Skeletal muscle satellite cell (primary cell): ENCODE measurements around the gene PDGFRB.

ENCODE experiments used
- H3K27me3 ChIP-seq: 2 replicates; pipeline ENCODE4 v1.7.0; 2013; ENCODE audit warnings: low read length; ENCODE audit not compliant: control insufficient read depth, insufficient read depth
- H3K36me3 ChIP-seq: 2 replicates; pipeline ENCODE4 v1.7.0; 2013; ENCODE audit warnings: mild to moderate bottlenecking, control low read depth, low read length; ENCODE audit not compliant: insufficient read depth
- H3K4me1 ChIP-seq: 2 replicates; pipeline ENCODE4 v1.7.0; 2013; ENCODE audit warnings: low read length; ENCODE audit not compliant: control insufficient read depth, insufficient read depth
- H3K4me2 ChIP-seq: 2 replicates; pipeline ENCODE4 v1.7.0; 2013; ENCODE audit warnings: mild to moderate bottlenecking, low read length
- H3K4me3 ChIP-seq: 2 replicates; pipeline ENCODE4 v1.7.0; 2013; ENCODE audit warnings: low read length
- H3K9ac ChIP-seq: 2 replicates; pipeline ENCODE4 v1.7.0; 2013; ENCODE audit warnings: mild to moderate bottlenecking, low read depth, low read length, moderate library complexity
- H3K9me3 ChIP-seq: replicated peaks from 2 replicates; pipeline ENCODE4 v1.7.0; 2013; ENCODE audit warnings: mild to moderate bottlenecking, control low read depth, low read length

PDGFRB gene

DNA sequence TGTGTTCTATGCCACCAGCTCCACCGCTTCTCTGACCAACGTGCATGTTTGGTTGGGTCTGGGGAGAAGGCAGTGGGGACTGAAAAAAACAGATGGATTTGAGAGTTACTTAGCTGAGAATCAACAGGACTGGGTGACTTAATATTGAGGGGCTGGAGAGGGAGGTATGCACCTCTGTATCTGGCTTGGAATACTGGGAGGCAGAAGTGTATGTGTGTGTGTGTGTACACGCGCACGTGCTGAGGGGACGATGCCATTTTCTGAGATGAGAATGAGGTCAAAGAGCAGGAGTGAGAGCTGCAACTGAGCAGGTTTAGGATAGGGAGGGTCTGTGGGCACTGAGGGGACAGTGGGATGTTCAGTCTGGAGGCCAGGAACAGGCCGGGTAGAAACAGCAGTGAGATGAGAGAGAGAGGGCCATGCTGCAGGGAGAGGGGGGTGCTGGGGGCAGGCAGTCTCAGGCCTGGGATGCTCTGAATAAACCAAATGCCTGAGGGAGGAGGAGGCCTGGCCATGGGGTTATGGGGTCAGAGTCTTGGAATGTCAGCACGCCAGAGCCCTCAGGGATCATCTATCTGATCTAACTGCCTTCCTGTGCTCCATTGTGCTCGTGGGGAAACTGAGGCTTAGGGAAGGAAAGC, 14.0 kb downstream of the PDGFRB start:
- H3K36me3 ChIP-seq, result no peaks in the 10 kb centered on the region
- no peaks in the 10 kb centered on the region for H3K9me3 ChIP-seq
- no peak overlapping the region for H3K4me3 ChIP-seq
- no peaks in the 10 kb centered on the region for H3K27me3 ChIP-seq
- H3K9ac ChIP-seq, result peak overlapping the region; percentile 63
- peak overlapping the region; percentile 24 for H3K4me2 ChIP-seq
- H3K4me1 ChIP-seq, result peaks cover 81% of the 10 kb centered on the region

DNA sequence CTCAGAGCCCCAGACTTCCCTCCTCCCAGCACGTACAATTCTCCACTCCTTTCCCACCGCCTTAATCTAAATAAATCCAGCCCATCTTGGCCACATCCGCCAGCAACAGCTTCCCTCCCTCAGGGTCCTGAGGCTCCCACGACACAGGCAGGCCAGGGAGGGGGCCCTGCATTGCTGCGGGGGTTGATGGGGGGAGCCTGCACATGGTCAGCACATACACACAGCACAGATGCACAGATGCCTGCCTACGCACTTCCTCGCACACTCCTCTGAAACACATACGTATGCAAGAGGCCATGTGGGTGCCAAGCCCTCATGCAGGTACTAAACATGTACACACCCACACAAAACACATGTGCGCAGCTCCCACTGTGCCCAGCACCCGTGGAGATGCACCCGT, 14.8 kb downstream of the PDGFRB start:
- Histone ChIP-seq H3K4me3 (no peak overlapping the region), H3K4me2 (no peak overlapping the region), H3K27me3 (no peaks in the 10 kb centered on the region), H3K4me1 (peaks cover 81% of the 10 kb centered on the region), H3K9me3 (no peaks in the 10 kb centered on the region), H3K9ac (no peak overlapping the region), H3K36me3 (no peaks in the 10 kb centered on the region)

DNA sequence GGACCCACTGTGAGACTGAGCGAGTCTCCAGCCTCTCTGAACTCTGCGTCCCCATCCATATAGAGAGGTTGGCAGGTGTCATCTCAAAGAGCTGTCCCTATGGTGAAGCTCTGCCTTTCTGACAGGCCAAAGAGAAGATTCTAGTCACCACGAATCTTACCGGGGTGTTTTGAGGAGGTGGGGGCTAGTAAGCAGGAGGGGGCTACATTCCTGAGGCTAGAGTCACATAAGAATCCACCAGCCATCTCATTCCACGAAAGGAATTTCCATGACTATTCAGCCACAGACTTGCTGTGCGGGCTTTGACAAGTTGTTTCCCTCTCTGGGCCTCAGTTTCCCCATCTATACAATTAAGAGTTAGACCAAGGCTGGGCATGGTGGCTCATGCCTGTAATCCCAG, 16.3 kb downstream of the PDGFRB start:
- Histone ChIP-seq H3K27me3 (no peaks in the 10 kb centered on the region), H3K36me3 (peaks cover 3% of the 10 kb centered on the region), H3K9ac (peak overlapping the region; percentile 63), H3K4me3 (peak overlapping the region; percentile 13), H3K9me3 (no peaks in the 10 kb centered on the region), H3K4me1 (peaks cover 73% of the 10 kb centered on the region), H3K4me2 (peak overlapping the region; percentile 72)

DNA sequence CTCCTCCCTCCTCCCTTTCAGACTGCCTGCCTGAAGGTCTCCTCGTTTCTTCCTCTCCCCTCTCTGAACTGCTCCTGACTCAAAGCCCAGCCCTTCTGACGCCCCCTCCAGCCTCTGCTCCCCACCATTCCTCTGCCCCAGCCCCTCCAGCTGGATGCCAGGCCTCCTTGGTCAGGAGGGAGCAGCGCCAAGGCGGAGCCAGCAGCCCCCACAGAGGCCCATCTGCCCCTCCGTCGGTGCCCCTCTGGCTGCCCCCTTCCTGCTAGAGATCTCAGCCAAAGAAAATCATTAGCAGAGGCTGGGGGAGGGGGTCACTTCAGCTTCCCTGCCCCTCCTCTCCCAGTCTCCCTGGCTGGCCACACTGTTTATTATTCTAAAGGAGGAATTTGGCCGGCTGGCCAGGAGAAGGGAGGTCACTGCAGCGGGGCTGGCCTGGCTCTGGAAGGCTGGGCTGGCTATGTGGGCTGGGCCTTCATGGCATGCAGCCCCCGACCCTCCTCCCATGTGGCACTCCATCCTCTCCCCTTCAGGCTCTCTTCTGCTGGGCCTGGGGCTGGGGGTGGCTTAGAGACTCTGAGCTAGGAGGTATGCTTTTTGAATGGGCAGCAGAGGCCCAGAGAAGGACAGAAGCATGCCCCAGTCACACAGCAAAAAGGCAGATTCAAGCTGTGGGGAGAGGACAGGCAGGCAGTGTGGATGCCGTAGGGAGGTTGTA, 16.9 kb downstream of the PDGFRB start:
- peak overlapping the region; percentile 72 for H3K4me2 ChIP-seq
- H3K4me3 ChIP-seq, result peak overlapping the region; percentile 23
- H3K9ac ChIP-seq, result peak overlapping the region; percentile 63
- H3K36me3 ChIP-seq, result peaks cover 6% of the 10 kb centered on the region
- peaks cover 67% of the 10 kb centered on the region for H3K4me1 ChIP-seq
- H3K9me3 ChIP-seq, result no peaks in the 10 kb centered on the region
- H3K27me3 ChIP-seq, result no peaks in the 10 kb centered on the region

DNA sequence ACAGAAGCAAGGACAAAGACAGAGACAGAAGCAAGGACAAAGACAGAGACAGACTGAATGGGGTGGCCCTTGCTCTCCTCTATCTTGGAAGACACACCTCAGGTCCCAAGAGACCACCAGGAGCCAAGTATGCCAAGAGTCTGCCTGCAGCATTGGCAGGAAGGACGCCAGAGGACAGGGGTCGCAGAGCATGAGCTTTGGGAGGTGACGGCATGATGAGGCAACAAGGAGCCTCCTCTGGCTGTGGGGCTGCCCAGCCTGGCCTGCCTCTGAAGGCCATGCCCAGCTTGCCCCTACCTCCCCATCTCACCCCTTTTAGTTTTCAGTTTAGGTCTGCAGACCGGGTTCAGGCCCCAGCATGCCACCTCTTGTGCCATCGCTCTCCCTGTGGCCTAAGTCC, 17.6 kb downstream of the PDGFRB start:
- no peak overlapping the region for H3K4me3 ChIP-seq
- H3K9me3 ChIP-seq, result no peaks in the 10 kb centered on the region
- H3K4me2 ChIP-seq, result peak overlapping the region; percentile 72
- peaks cover 6% of the 10 kb centered on the region for H3K36me3 ChIP-seq
- H3K9ac ChIP-seq, result peak overlapping the region; percentile 63
- no peaks in the 10 kb centered on the region for H3K27me3 ChIP-seq
- H3K4me1 ChIP-seq, result peaks cover 60% of the 10 kb centered on the region

DNA sequence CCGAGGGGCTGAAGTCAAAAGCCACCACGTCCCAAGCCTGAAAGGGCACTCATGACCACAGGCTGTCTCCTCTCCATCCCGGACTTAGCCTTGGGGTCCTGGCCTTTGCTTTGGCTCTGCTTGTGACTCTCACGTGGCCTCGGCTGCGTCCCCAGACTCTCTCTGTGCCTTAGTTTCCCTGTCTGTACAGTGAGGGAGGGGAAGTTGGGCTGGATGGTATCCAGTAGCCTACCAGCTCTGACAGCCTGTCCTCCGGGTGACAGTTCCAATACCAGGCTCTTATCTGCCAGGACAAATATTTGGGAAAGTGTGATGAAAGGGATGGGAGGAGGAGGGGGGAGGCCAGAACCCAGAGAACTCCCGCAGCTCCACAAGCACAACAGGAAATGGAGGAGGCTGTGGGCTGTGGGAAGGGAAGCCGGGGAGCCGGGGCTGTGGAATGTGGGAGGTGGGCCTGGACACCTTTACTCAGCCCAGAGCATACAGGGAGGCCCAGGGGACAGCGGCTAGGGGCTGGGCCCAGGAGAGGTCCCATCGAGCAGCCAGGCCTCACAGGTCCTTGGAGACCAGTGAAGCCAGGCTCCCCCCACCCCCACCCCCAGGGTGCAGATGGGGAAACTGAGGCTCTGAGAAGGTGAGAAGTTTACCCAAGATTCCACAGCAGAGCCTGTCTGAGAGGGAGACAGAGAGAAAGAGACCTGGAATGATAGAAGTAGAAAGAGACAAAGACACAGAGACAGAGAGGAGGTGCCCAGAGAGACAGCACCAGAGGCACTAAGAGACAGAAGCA, 18.3 kb downstream of the PDGFRB start:
- Histone ChIP-seq H3K4me3 (no peak overlapping the region), H3K9ac (peak overlapping the region; percentile 63), H3K4me1 (peaks cover 54% of the 10 kb centered on the region), H3K9me3 (no peaks in the 10 kb centered on the region), H3K27me3 (no peaks in the 10 kb centered on the region), H3K36me3 (peaks cover 6% of the 10 kb centered on the region), H3K4me2 (peak overlapping the region; percentile 72)

DNA sequence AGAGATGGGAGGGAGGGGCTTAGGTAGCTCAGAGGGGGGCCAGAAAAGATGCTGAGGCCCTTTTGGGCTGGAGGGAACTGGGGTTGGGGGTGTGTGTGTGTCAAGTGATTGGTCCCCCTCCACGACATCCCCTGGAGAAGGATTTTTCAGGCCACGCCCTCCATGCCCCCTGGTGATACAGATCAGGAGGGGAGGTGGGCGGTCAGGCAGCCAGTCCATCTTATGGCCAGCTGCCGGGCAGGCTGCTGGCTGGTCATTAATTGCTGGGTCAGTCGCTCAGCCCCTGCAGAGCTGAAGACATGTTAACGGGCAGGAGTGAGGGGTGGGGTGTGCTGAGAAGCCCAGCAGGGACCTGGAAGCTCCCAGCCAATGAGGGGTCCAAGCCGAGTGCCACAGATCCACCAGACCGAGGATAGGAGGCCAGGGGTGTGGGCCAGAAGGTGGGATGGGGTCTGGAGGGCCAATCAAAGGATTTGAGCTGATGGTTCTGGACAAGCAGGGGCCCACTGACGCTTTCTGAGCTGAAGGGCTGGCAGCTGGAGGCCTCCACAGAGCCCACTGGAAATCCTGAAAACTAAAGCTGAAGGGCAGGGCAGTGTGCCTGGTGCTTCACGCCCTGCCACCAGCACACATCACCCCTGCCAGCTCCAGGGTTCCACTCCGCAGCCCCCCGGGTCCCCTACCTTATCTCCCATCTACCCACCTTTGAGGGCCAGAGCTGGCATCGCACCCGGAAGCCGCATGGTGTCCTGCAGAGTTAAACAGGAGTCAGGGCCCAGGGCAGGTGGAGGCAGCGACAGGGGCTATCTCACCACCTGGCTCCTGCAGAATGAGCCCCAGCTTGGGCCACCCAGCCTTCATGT, 19.1 kb downstream of the PDGFRB start:
- Histone ChIP-seq H3K4me3 (no peak overlapping the region), H3K9me3 (no peaks in the 10 kb centered on the region), H3K27me3 (no peaks in the 10 kb centered on the region), H3K9ac (peak overlapping the region; percentile 63), H3K36me3 (peaks cover 9% of the 10 kb centered on the region), H3K4me1 (peaks cover 50% of the 10 kb centered on the region), H3K4me2 (no peak overlapping the region)

DNA sequence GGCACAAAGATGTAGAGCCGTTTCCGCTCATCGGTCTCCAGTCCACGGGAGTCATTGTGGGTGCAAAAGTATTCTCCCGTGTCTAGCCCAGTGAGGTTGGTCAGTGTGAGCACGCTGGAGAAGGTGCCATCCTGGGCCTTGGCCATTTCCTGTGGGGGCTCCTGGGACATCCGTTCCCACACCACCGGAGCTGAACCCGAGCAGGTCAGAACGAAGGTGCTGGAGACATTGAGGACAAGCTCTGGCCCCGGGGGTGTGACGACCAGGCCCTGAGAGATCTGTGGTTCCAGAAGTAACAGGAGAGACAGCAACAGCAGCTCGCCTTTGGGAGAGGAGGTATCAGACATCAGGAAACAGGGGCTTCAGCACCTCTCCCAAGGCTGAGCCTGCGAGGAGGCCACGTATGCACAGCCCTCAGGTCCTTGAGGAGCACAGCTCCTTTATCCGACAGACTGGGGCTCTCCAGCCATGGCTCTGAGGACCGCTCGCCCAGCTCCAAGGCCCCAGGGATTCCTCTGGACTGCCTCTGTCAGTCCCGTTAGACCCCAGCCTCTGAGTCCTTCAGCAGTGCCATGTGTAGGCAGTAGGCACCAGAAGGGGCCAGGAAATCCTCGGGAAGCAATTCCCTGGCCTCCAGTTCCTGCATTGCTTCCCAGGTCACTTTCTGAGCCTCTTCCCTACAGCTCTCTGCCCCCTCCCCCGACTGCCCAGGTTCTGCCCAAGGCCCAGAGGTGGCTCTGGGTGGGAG, 19.9 kb downstream of the PDGFRB start:
- Histone ChIP-seq H3K4me3 (no peak overlapping the region), H3K36me3 (peaks cover 9% of the 10 kb centered on the region), H3K4me1 (peaks cover 42% of the 10 kb centered on the region), H3K9ac (no peak overlapping the region), H3K9me3 (no peaks in the 10 kb centered on the region), H3K4me2 (no peak overlapping the region), H3K27me3 (no peaks in the 10 kb centered on the region)

DNA sequence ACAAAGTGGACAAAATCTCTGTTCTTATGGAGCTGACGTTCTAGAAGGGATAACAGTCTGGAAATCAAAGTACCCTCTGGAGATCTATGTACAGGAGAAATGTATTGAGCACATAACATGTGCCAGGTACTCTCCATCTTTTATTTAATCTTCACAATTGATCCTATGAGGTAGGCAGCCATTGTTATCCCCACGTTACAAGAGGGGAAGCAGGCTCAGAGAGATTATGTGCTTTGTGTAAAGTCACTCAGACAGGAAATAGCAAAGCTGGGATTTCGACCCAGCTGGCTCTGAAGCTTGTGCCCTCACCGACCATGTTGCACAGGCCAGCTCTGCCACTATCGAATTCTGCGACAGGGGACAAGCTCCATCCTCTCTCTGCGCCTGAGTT, 21.5 kb downstream of the PDGFRB start:
- no peaks in the 10 kb centered on the region for H3K9me3 ChIP-seq
- H3K27me3 ChIP-seq, result no peaks in the 10 kb centered on the region
- peaks cover 15% of the 10 kb centered on the region for H3K36me3 ChIP-seq
- H3K4me2 ChIP-seq, result no peak overlapping the region
- H3K9ac ChIP-seq, result no peak overlapping the region
- H3K4me1 ChIP-seq, result peaks cover 37% of the 10 kb centered on the region
- no peak overlapping the region for H3K4me3 ChIP-seq

DNA sequence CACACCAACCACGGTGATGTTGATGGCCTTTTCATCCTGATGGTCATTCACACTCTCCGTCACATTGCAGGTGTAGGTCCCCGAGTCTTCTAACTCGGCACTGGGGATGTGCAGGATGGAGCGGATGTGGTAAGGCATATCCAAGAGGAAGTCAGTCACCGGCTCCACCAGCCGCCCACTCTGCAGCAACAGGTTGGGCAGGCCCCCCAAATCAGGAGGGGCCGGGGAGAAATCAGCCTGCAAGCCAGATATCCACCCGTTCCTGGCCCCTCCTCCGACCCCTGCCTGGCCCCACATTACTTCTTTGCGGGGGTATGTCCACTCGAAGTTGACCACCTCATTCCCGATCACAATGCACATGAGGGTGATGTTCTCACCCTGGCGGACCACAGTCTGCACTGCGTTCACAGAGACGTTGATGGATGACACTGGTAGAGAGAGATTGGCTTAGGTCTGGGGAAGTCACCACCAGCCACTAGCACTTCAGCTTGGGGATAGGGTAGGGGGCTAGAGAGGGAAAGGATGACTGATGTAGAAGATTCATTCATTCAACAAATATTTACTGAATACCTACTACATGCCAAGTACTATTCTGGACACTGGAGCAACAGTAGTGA, 22.0 kb downstream of the PDGFRB start:
- Histone ChIP-seq H3K27me3 (no peaks in the 10 kb centered on the region), H3K9ac (no peak overlapping the region), H3K4me2 (no peak overlapping the region), H3K36me3 (peaks cover 16% of the 10 kb centered on the region), H3K4me3 (no peak overlapping the region), H3K9me3 (no peaks in the 10 kb centered on the region), H3K4me1 (peaks cover 32% of the 10 kb centered on the region)
